ENCODE results near the gene DNAJC1. TPM values are rescaled to one million over a fixed set of nuclear protein-coding genes. Genes with fewer than 3 reads are reported as not detected.

The DNAJC1 gene
- total RNA-seq, 1 experiment from 2014 or later = 13.2 TPM

- TF ChIP-seq TEAD1 (CRISPR knock-in tag; IDR thresholded peaks at IDR 0.05) (0 out of 2 replicates have a peak, but pooled peaks have one; percentile 9), ESRRA (CRISPR knock-in tag; IDR thresholded peaks at IDR 0.05; ENCODE audit: borderline replicate concordance) (peak; percentile 73; the same call in 1 of the 2 replicates), ZNF121 (CRISPR knock-in tag; IDR thresholded peaks at IDR 0.05) (peak; percentile 94), ERG (CRISPR knock-in tag; IDR thresholded peaks at IDR 0.05) (no peak), GRHL2 (CRISPR knock-in tag; IDR thresholded peaks at IDR 0.05; ENCODE audit: insufficient replicate concordance, severe bottlenecking) (no peak), CDX4 (CRISPR knock-in tag; IDR thresholded peaks at IDR 0.05; ENCODE audit: borderline replicate concordance) (no peak), ZBTB43 (CRISPR knock-in tag; IDR thresholded peaks at IDR 0.05) (no peak; the same call in 1 of the 2 replicates), CBFB (CRISPR knock-in tag; IDR thresholded peaks at IDR 0.05; ENCODE audit: low read depth) (no peak), NR1H2 (CRISPR knock-in tag; IDR thresholded peaks at IDR 0.05) (no peak), USF1 (CRISPR knock-in tag; IDR thresholded peaks at IDR 0.05) (no peak), CREM (CRISPR knock-in tag; IDR thresholded peaks at IDR 0.05) (peak; percentile 49; the same call in 1 of the 2 replicates), NR2C2 (CRISPR knock-in tag; IDR thresholded peaks at IDR 0.05) (no peak), ZNF396 (CRISPR knock-in tag; IDR thresholded peaks at IDR 0.05; ENCODE audit: borderline replicate concordance) (no peak), ELF4 (CRISPR knock-in tag; IDR thresholded peaks at IDR 0.05; ENCODE audit: low read depth) (peak; percentile 65; the same call in 1 of the 2 replicates), SOX15 (CRISPR knock-in tag; IDR thresholded peaks at IDR 0.05) (no peak), NFE2L1 (CRISPR knock-in tag; IDR thresholded peaks at IDR 0.05) (peak; percentile 42; the same call in 1 of the 2 replicates), MYBL2 (CRISPR knock-in tag; IDR thresholded peaks at IDR 0.05) (no peak), ATF1 (CRISPR knock-in tag; IDR thresholded peaks at IDR 0.05) (no peak), ETV6 (CRISPR knock-in tag; IDR thresholded peaks at IDR 0.05) (peak; percentile 62), TP53 (CRISPR knock-in tag; IDR thresholded peaks at IDR 0.05) (no peak; the same call in 1 of the 2 replicates), ZSCAN18 (CRISPR knock-in tag; IDR thresholded peaks at IDR 0.05) (no peak)
These were observed at the start of gene DNAJC1 (continued) for GRCh38 chr10:22003177-22003963.

GRCh38 chr10:22053048-22053447, 49.5 kb upstream of the DNAJC1 start:
- POLR2A ChIA-PET = no interaction called here
- Mint-ChIP-seq H3K9me3 (peaks cover 54% of the 10 kb centered on the region), H3K27ac (no peak overlapping the region), H3K36me3 (peaks cover 22% of the 10 kb centered on the region), H3K4me1 (no peaks in the 10 kb centered on the region), H3K4me3 (no peak overlapping the region), H3K27me3 (ENCODE audit: low read depth) (no peaks in the 10 kb centered on the region)
- DNase-seq (ENCODE audit: low spot score) (no peak), ATAC-seq (peak; percentile 55)
- CTCF ChIA-PET = no interaction called here
- no peak for TF ChIP-seq ETV6 (CRISPR knock-in tag; IDR thresholded peaks at IDR 0.05)
- TF ChIP-seq RELA (CRISPR knock-in tag; IDR thresholded peaks at IDR 0.05; ENCODE audit: borderline replicate concordance) = no peak
- TF ChIP-seq ATF6 (CRISPR knock-in tag; IDR thresholded peaks at IDR 0.05) = no peak
- no peak for TF ChIP-seq CTCF (IDR thresholded peaks at IDR 0.05)
- TF ChIP-seq MAX (CRISPR knock-in tag; IDR thresholded peaks at IDR 0.05) = no peak
- TF ChIP-seq EMX1 (CRISPR knock-in tag; IDR thresholded peaks at IDR 0.05) = no peak
- TF ChIP-seq ZNF317 (CRISPR knock-in tag; IDR thresholded peaks at IDR 0.05; ENCODE audit: borderline replicate concordance, low read depth) = no peak

All from WTC11 (cell line).